Stimulated activated naive CD8-positive, alpha-beta T cell treated with anti-CD3 and anti-CD28 coated beads, Interleukin-15, amount 100 ng/mL, for 72 hours (primary cell): ENCODE measurements around the gene RPAP3.

ENCODE experiments used
- ATAC-seq: fragments of 150-1000 bp; cut with Tn5 transposase; 2 replicates; pipeline ENCODE4 v1.10.0; 2021; ENCODE audit warnings: mild to moderate bottlenecking, moderate library complexity
- DNase-seq, 2 donors: peaks; one replicate each; pipeline ENCODE4 v3.0.0; 2021 to 2022
- H3K27ac Mint-ChIP-seq, 2 donors: one replicate each; pipeline ENCODE4 v1.8.0; 2022; ENCODE audit warnings: mild to moderate bottlenecking in 2 of 2, mixed read lengths in 2 of 2, moderate library complexity in 2 of 2
- H3K27me3 Mint-ChIP-seq: one replicate; pipeline ENCODE4 v1.8.0; 2022; ENCODE audit warnings: mixed read lengths
- H3K4me1 Mint-ChIP-seq: one replicate; pipeline ENCODE4 v1.8.0; 2022; ENCODE audit warnings: mild to moderate bottlenecking, mixed read lengths
- H3K4me3 Mint-ChIP-seq, 2 donors: one replicate each; pipeline ENCODE4 v1.8.0; 2022; ENCODE audit warnings: mild to moderate bottlenecking in 2 of 2, mixed read lengths in 2 of 2, moderate library complexity in 1 of 2
- H3K9me3 Mint-ChIP-seq, 2 donors: one replicate each; pipeline ENCODE4 v1.8.0; 2022; ENCODE audit warnings: mixed read lengths in 2 of 2

The RPAP3 gene

GRCh38 chr12:47746523-47746922 lies 40.7 kb upstream of the RPAP3 start:
- Mint-ChIP-seq H3K27ac (peak overlapping the region; percentile 21 to 69), H3K27me3 (peaks cover 37% of the 10 kb centered on the region), H3K9me3 (no peaks in the 10 kb centered on the region), H3K4me3 (no peak overlapping the region), H3K4me1 (peaks cover 10% of the 10 kb centered on the region)
- DNase-seq: no peak
- no peak for ATAC-seq

GRCh38 chr12:47746073-47746472 lies 40.2 kb upstream of the RPAP3 start:
- DNase-seq (no peak), ATAC-seq (no peak)
- Mint-ChIP-seq H3K9me3 (no peaks in the 10 kb centered on the region), H3K27ac (peak overlapping the region; percentile 21 to 69), H3K27me3 (peaks cover 37% of the 10 kb centered on the region), H3K4me1 (peaks cover 15% of the 10 kb centered on the region), H3K4me3 (no peak overlapping the region)

DNA sequence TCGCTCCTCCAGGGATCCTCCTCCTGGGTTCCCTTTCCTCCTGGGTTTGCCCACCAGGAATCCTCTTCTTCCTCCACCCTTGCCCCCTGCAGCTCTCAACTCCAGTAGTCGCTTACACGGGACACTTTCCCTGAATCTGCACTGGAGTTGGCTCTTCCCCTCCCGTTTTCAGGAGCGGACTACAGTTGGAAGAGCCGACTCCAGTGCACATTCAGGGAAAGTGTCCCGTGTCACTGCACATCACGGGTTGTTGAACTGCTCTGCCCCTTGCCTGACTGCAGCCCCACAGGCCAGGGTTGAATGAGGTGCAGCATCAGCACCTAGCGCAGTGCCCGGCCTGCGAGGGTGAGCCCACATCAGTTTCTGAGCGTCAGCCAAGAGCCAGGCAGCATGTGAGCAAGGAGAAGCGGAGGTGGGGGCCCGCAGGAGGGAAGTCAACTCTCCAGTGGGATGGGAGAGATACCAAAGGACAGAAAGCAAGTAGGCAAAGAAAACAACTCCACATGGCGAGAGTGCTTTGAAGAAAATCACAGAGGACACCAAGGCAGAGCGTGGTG lies 39.7 kb upstream of the RPAP3 start:
- ATAC-seq (no peak), DNase-seq (no peak)
- no peak overlapping the region for H3K4me3 Mint-ChIP-seq
- H3K9me3 Mint-ChIP-seq: no peaks in the 10 kb centered on the region
- peaks cover 37% of the 10 kb centered on the region for H3K27me3 Mint-ChIP-seq
- H3K4me1 Mint-ChIP-seq: peaks cover 20% of the 10 kb centered on the region
- no peak overlapping the region for H3K27ac Mint-ChIP-seq

DNA sequence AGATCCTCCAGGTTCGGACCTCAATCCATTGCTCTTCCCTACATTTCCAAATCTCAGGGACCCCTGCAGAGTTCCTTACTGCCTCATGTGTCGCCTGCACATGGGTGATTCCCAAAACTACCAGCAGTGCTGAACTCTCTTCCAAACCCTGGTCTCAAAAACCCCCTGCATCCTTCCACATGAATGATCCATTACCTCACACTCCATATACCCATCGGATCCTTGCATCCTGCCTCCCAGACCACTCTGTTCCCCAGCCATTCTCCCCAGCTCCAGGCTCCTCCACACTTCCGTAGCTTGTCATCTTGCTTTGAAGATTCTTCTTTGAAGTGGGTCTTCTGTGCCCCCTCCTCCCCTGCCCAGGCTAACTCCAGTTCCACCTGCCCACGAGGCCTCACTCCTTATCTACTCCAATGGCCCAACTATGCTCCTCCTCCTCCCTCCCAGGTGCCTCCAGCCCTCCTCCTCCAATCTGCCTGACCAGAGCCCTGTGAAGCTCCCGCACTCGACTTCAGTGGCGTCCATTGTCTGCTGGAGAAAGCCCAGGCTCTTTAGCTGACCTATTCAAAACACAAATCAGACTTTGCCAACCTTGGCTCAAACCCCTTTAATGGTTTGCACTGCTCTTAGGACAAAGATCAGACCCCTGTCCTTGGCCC lies 39.1 kb upstream of the RPAP3 start:
- Mint-ChIP-seq H3K4me3 (no peak overlapping the region), H3K27ac (no peak overlapping the region), H3K4me1 (peaks cover 26% of the 10 kb centered on the region), H3K27me3 (peaks cover 33% of the 10 kb centered on the region), H3K9me3 (no peaks in the 10 kb centered on the region)
- DNase-seq (no peak), ATAC-seq (no peak)

DNA sequence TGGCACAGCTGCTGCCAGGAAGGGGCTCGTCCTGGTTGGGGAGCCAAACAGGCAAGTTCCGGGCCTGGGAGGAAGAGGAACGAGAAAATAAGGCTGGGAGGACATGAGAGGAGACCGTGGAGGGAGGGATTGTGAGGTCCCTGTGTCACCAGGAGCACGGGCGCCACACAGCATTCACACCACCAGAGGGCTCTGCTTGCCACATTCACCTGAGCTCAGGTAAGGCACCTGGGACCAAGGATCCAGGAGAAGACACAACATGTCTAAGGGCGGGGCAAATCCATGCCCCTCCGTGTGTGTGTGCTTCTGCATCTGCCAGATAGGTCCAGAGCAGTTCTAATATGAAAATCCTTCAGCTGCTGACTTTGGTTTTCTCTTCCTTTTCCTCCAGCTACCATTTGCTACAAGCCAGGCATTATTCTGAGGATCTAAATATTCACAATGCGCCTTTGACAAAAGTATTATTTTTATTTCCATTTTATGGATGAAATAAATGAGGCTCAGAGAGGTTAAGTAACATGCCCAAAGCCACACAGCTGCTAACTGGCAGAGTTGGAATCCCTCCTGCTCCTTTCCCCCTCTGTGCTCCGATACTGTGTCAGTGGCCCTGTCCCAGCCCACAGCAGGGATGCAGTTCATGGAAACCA lies 38.3 kb upstream of the RPAP3 start:
- Mint-ChIP-seq H3K27me3 (peaks cover 29% of the 10 kb centered on the region), H3K4me3 (no peak overlapping the region), H3K27ac (no peak overlapping the region), H3K9me3 (no peaks in the 10 kb centered on the region), H3K4me1 (peaks cover 34% of the 10 kb centered on the region)
- ATAC-seq: no peak
- peak; percentile 33 to 54 for DNase-seq

DNA sequence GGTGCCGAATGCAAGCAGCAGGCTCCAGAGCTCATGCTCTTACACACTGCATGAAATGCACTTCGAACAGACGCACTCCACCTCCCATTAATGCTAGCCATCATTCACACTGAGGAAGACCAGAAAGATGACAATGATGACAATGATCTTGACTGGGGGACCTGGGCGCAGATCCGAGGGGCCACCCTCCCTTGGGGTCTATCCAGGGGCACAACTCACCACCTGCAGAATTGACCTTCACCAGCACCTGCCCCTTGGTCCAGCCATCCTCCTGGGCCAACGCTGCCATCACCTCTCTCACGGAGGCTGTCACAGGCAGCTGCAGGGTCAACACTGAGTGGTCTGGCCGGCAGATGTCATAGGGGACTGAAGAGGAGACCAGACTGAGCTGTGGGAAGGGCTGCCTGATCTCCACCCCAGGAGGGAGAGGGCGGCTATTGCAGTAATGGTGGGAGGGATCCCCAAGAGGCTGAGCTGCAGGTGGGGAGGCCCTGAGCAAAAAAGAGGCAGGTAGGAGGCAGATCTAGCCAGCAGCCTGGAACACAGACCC lies 37.6 kb upstream of the RPAP3 start:
- no peak for ATAC-seq
- no peak overlapping the region for H3K4me3 Mint-ChIP-seq
- H3K9me3 Mint-ChIP-seq: no peaks in the 10 kb centered on the region
- peaks cover 42% of the 10 kb centered on the region for H3K4me1 Mint-ChIP-seq
- no peak overlapping the region for H3K27ac Mint-ChIP-seq
- H3K27me3 Mint-ChIP-seq: peaks cover 29% of the 10 kb centered on the region
- DNase-seq: no peak

- Mint-ChIP-seq H3K27me3 (peaks cover 29% of the 10 kb centered on the region), H3K27ac (no peak overlapping the region), H3K4me1 (peaks cover 45% of the 10 kb centered on the region), H3K9me3 (no peaks in the 10 kb centered on the region), H3K4me3 (no peak overlapping the region)
- peak; percentile 70 for DNase-seq
- ATAC-seq: peak; percentile 34
Observed at GRCh38 chr12:47742253-47742825, 36.5 kb upstream of the RPAP3 start.

- peak; percentile 46 to 78 for DNase-seq
- peak overlapping the region in 1 of 2 donors; percentile 16 for H3K4me3 Mint-ChIP-seq
- peak; percentile 83 for ATAC-seq
Observed at GRCh38 chr12:47741340-47741703, 35.5 kb upstream of the RPAP3 start.

DNA sequence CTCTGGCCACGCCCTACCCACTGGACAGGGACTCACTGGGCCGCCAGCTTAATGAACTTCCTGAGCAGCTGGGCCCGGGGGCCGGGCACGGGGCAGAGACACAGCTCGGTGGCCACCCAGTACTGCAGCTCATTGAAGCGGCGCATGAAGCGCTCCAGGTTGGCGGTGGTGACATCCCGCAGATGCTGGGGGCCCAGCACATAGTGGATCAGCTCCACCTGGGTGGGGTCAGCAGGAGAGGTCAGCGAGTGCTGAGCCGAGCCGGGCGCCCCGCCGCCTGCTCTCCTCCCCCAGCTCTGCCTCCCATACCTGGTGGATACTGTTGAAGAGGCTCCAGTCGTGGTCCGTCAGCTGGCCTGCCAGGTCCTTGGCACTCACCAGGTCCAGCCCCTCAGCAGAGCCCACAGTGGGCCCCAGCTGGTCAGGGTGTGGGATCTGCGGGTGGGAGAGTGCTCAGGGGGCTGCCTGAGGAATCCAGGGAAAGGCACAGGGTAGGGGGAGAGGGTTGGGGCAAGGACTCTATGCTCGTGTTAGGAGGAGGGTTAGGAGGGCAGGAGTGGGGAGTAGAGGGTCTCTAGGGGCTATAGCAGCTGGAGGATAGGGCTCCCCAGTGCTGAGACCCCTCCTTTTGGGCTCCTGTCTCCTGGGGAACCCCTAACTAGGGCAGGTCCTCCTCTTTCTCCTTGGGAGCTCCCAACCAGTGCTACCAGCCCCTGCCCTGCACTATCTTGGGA lies 34.9 kb upstream of the RPAP3 start:
- peak; percentile 6 for ATAC-seq

More at GRCh38 chr12:47741340-47741703, 35.5 kb upstream of the RPAP3 start:
- Mint-ChIP-seq H3K4me1 (peaks cover 45% of the 10 kb centered on the region), H3K27me3 (peaks cover 25% of the 10 kb centered on the region), H3K27ac (no peak overlapping the region), H3K9me3 (no peaks in the 10 kb centered on the region)

GRCh38 chr12:47739979-47740378 lies 34.1 kb upstream of the RPAP3 start:
- ATAC-seq (no peak), DNase-seq (no peak)
- H3K27ac Mint-ChIP-seq: peak overlapping the region in 1 of 2 donors; percentile 46
- no peaks in the 10 kb centered on the region for H3K9me3 Mint-ChIP-seq
- peaks cover 16% of the 10 kb centered on the region for H3K27me3 Mint-ChIP-seq
- peaks cover 45% of the 10 kb centered on the region for H3K4me1 Mint-ChIP-seq
- no peak overlapping the region for H3K4me3 Mint-ChIP-seq

More for the DNA sequence above, 34.9 kb upstream of the RPAP3 start:
- DNase-seq: no peak
- Mint-ChIP-seq H3K27me3 (peaks cover 23% of the 10 kb centered on the region), H3K4me1 (peaks cover 45% of the 10 kb centered on the region), H3K27ac (no peak overlapping the region), H3K4me3 (peak overlapping the region in 1 of 2 donors; percentile 16), H3K9me3 (no peaks in the 10 kb centered on the region)

- Mint-ChIP-seq H3K27ac (peak overlapping the region in 1 of 2 donors; percentile 0), H3K27me3 (peaks cover 10% of the 10 kb centered on the region), H3K9me3 (no peaks in the 10 kb centered on the region), H3K4me1 (peaks cover 45% of the 10 kb centered on the region), H3K4me3 (no peak overlapping the region)
- no peak for ATAC-seq
- DNase-seq: no peak
Observed at GRCh38 chr12:47739297-47739696, 33.5 kb upstream of the RPAP3 start.

DNA sequence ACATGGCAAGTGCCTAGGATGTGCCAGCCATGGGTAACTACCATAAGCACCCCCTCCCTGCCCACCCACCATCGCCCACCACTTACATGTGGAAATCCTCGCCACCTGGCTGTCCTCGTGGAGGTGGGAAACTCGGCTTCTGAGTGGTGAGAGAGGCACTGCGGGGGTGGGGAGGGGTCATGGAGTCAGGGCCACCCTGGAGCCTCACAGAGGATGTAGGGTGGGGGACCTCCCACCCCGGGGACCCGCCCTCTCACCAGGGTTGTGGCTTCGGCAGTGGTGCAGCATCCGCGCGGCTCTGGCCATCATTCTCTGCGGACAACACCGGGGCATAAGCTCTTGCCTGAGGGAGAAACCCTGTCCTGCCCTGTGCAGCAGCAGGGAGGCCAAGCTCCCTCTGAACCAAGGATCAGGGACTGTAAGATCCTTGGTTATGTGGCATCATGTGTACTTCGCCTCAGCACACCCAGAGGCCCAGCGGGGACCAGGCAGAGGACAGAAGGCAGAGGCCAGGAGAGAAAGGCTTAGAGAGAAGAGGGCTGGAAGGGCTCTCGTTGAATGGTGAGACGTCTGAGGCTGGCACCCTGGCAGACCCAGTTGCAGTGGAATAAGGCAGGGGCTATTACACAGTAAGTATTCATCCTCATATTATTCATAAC lies 32.2 kb upstream of the RPAP3 start:
- H3K27me3 Mint-ChIP-seq: peaks cover under 1% of the 10 kb centered on the region
- no peak for ATAC-seq

DNA sequence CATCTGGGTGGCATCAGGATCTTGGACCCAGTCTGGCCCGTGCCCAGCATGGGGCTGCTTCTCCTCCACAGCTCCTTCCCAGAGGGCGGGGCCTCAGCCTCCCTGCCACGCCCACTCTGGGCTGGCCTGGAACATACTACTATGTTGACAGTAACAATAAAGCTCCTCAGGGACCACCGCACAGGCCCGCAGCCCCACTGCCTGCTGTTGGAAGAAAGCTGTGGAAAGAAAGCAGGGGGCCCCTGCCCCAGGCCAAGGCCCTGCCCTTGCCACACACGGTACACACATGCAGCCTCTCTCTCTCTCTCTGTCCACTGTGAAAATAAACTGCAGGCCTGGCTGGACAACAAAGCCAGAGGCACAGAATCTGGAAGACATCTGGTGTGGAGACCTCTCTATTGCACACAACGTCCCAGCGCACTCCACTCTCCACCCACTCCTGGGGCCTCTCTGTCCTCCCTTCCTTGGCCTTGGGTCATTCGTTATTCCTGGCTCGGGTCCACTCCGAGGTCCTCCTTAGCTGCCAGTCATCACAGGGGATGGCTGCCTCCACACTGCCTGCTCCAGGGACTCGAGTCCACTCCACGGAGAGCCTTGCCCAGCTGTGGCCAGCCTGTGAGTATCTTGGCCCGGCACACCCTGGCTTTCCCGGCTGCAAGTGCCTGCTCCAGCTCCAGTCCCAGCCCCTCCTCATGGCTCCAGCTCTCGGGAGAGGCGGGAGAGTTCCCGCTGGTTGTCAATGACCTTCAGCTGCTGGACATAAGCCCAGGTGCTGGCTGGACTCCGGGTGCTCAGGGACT lies 31.2 kb upstream of the RPAP3 start:
- peak overlapping the region in 1 of 2 donors; percentile 67 for H3K27ac Mint-ChIP-seq
- no peak for ATAC-seq
- DNase-seq: no peak
- no peak overlapping the region for H3K4me3 Mint-ChIP-seq
- H3K27me3 Mint-ChIP-seq: no peaks in the 10 kb centered on the region
- H3K4me1 Mint-ChIP-seq: peaks cover 36% of the 10 kb centered on the region
- H3K9me3 Mint-ChIP-seq: no peaks in the 10 kb centered on the region

More for the DNA sequence above, 32.2 kb upstream of the RPAP3 start:
- H3K4me1 Mint-ChIP-seq: peaks cover 36% of the 10 kb centered on the region
- peak overlapping the region in 1 of 2 donors; percentile 56 for H3K27ac Mint-ChIP-seq
- H3K9me3 Mint-ChIP-seq: no peaks in the 10 kb centered on the region
- no peak overlapping the region for H3K4me3 Mint-ChIP-seq
- no peak for DNase-seq

DNA sequence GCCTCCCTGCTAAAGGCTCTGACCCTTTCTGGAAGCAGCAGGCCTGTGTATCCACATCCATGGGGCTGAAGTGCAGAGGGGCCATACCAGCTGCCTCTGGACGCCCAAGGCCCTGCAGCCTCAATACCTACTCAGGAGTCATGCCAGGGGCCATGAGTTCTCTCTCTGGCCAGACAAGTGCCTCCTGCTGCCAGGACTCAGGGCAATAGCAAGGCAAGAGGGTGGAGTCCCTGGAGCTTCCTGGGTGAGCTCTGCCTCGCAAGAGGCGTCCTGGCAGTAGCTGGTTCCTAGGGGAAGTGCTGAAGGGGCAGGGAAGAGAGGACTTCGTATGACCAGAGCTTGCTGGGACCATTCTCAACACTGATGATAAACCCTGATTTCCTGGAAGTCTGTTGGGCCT lies 30.4 kb upstream of the RPAP3 start:
- ATAC-seq: no peak
- H3K4me1 Mint-ChIP-seq: peaks cover 31% of the 10 kb centered on the region

More for the DNA sequence above, 30.4 kb upstream of the RPAP3 start:
- no peak for DNase-seq
- H3K4me3 Mint-ChIP-seq: no peak overlapping the region
- peak overlapping the region in 1 of 2 donors; percentile 12 for H3K27ac Mint-ChIP-seq
- H3K27me3 Mint-ChIP-seq: no peaks in the 10 kb centered on the region
- no peaks in the 10 kb centered on the region for H3K9me3 Mint-ChIP-seq
